ENCODE data around the gene ANKRD27.

DNA sequence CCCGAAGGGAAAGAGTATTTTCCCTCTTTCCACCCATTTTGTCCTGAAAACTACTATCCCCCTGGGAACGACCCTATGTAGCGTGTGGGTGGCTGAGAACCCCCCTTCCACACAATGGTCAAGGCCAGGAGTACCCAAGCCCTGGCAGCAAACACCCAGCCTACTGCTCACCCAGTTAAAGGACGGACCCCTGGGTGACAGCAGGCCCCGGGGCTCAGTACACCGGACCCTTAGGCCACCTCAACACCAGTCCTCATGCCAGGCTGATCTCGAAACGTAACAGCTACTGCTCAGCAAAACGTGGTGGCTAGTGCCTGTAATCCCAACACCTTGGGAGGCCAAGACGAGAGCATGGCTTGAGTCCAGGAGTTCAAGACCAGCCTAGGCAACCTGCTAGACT lies 1.4 kb downstream of the ANKRD27 start:
- TF ChIP-seq, protein P1, sequence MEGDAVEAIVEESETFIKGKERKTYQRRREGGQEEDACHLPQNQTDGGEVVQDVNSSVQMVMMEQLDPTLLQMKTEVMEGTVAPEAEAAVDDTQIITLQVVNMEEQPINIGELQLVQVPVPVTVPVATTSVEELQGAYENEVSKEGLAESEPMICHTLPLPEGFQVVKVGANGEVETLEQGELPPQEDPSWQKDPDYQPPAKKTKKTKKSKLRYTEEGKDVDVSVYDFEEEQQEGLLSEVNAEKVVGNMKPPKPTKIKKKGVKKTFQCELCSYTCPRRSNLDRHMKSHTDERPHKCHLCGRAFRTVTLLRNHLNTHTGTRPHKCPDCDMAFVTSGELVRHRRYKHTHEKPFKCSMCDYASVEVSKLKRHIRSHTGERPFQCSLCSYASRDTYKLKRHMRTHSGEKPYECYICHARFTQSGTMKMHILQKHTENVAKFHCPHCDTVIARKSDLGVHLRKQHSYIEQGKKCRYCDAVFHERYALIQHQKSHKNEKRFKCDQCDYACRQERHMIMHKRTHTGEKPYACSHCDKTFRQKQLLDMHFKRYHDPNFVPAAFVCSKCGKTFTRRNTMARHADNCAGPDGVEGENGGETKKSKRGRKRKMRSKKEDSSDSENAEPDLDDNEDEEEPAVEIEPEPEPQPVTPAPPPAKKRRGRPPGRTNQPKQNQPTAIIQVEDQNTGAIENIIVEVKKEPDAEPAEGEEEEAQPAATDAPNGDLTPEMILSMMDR (IDR thresholded peaks at IDR 0.05; ENCODE audit: insufficient read depth, low read depth, low read length), result no peak
- no peak for TF ChIP-seq EZH2 (IDR thresholded peaks at IDR 0.05; ENCODE audit: insufficient read depth, low read length)

All from astrocyte (in vitro differentiated cells and primary cell).